ENCODE measurements around the gene ELP1. TPM values are rescaled to one million over a fixed set of nuclear protein-coding genes. Genes with fewer than 3 reads are reported as not detected.

Gene ELP1
- total RNA-seq, 1 donor from 2014 or later: 48.9 TPM

DNA sequence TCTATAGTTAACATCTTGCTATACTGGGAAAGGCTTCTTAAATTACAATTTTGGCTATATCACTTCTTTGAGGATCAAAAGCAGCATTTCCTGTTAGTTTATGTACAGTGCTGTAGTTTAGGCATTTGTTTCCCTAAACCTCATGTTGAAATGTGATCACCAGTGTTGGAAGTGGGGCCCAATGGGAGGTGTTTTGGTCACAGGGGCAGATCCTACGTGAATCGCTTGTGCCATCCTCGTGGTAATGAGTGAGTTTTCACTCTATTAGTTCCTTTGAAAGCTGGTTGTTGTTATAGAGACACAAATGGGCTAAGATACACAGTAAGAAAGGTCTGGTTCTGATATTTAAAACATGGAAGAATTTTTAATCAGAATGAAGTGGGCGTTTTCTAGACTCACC lies 66.1 kb downstream of the ELP1 start:
- H3K9me3 Mint-ChIP-seq: no peaks in the 10 kb centered on the region
- DNase-seq (ENCODE audit: low read depth, low spot score): no peak
- H3K27me3 Mint-ChIP-seq (ENCODE audit: low read depth): no peaks in the 10 kb centered on the region
- no peak for TF ChIP-seq CTCF (conservative IDR thresholded peaks at IDR 0.05)
- no peak overlapping the region for H3K27ac Mint-ChIP-seq (ENCODE audit: unreplicated experiment)
- H3K36me3 Mint-ChIP-seq (ENCODE audit: low read depth): peaks cover 27% of the 10 kb centered on the region
- H3K4me1 Mint-ChIP-seq: no peaks in the 10 kb centered on the region
- H3K4me3 Mint-ChIP-seq: no peak overlapping the region

DNA sequence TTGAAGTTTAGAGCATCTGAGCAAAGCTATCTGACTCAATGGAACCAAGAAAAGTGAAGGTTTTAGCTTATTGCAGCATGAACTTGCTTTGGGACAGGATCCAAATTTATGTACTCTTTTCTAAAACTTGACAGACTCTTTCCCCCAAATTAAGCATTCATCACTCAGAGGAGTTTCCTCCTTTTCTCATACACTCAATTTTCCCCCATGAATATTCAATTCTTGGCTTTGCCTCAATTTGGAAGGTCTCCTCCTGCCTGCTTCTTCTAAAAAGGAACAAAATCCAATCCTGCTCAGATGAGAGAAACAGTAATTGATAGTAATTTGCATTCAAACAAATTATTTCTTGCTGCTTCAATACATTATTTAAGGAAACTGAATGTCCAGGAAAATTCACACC lies 66.8 kb downstream of the ELP1 start:
- Mint-ChIP-seq H3K36me3 (ENCODE audit: low read depth) (peaks cover 26% of the 10 kb centered on the region), H3K27ac (ENCODE audit: unreplicated experiment) (no peak overlapping the region), H3K4me1 (no peaks in the 10 kb centered on the region), H3K9me3 (no peaks in the 10 kb centered on the region), H3K27me3 (ENCODE audit: low read depth) (no peaks in the 10 kb centered on the region), H3K4me3 (no peak overlapping the region)
- no peak for TF ChIP-seq CTCF (conservative IDR thresholded peaks at IDR 0.05)
- DNase-seq (ENCODE audit: low read depth, low spot score): no peak

DNA sequence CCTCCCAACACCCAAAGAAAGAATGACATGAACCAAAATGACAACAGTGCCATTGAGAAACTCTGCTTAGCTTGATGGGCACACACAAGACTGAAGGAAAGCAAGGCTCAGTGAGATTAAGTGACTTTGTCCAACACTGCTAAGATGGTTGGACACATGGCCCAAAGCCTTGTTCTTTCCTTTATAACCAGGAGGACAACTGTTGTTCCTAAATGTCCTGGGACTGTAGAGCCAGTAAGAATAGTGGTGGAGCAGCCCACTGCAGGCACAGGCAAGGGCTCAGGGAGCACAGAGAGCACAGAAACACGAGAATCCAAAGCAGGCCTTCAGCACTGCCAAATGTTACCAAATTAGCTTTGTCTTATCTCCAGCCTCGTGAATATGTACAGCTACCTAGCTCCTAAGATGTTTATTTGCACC lies 67.9 kb downstream of the ELP1 start:
- H3K9me3 Mint-ChIP-seq: no peaks in the 10 kb centered on the region
- H3K4me1 Mint-ChIP-seq: no peaks in the 10 kb centered on the region
- no peaks in the 10 kb centered on the region for H3K27me3 Mint-ChIP-seq (ENCODE audit: low read depth)
- peaks cover 17% of the 10 kb centered on the region for H3K36me3 Mint-ChIP-seq (ENCODE audit: low read depth)
- DNase-seq (ENCODE audit: low read depth, low spot score): no peak
- no peak overlapping the region for H3K4me3 Mint-ChIP-seq
- TF ChIP-seq CTCF (conservative IDR thresholded peaks at IDR 0.05): no peak
- no peak overlapping the region for H3K27ac Mint-ChIP-seq (ENCODE audit: unreplicated experiment)

GRCh38 chr9:108865037-108865436 lies 68.9 kb downstream of the ELP1 start:
- no peaks in the 10 kb centered on the region for H3K27me3 Mint-ChIP-seq (ENCODE audit: low read depth)
- H3K27ac Mint-ChIP-seq (ENCODE audit: unreplicated experiment): no peak overlapping the region
- no peak overlapping the region for H3K4me3 Mint-ChIP-seq
- no peak for TF ChIP-seq CTCF (conservative IDR thresholded peaks at IDR 0.05)
- DNase-seq (ENCODE audit: low read depth, low spot score): no peak
- H3K4me1 Mint-ChIP-seq: no peaks in the 10 kb centered on the region
- peaks cover 11% of the 10 kb centered on the region for H3K36me3 Mint-ChIP-seq (ENCODE audit: low read depth)
- H3K9me3 Mint-ChIP-seq: no peaks in the 10 kb centered on the region

DNA sequence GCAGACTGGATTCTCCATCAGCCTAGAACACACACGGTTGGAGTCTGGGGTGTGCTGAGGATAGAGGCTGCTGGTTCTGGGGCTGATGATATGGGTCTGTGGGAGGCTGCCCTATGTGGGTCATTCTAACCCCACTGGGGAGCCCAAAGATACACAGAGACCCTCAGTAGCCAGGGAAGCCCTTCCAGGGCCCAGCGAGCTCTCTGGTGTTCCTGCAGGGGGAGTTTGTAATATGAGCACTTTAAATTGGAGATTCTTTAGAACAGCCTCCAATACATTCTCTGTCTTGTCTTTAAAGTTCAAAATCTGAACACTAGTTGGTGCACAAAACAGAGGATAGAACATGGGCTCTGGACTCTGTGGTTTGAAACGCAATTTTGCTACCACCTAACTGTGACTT lies 69.5 kb downstream of the ELP1 start:
- DNase-seq (ENCODE audit: low read depth, low spot score): no peak
- no peaks in the 10 kb centered on the region for H3K27me3 Mint-ChIP-seq (ENCODE audit: low read depth)
- no peak for TF ChIP-seq CTCF (conservative IDR thresholded peaks at IDR 0.05)
- peaks cover 11% of the 10 kb centered on the region for H3K36me3 Mint-ChIP-seq (ENCODE audit: low read depth)
- no peaks in the 10 kb centered on the region for H3K4me1 Mint-ChIP-seq
- H3K4me3 Mint-ChIP-seq: no peak overlapping the region
- no peak overlapping the region for H3K27ac Mint-ChIP-seq (ENCODE audit: unreplicated experiment)
- no peaks in the 10 kb centered on the region for H3K9me3 Mint-ChIP-seq

- Mint-ChIP-seq H3K27me3 (ENCODE audit: low read depth) (no peaks in the 10 kb centered on the region), H3K4me3 (no peak overlapping the region), H3K27ac (ENCODE audit: unreplicated experiment) (no peak overlapping the region), H3K4me1 (no peaks in the 10 kb centered on the region), H3K36me3 (ENCODE audit: low read depth) (peaks cover 11% of the 10 kb centered on the region), H3K9me3 (no peaks in the 10 kb centered on the region)
- no peak for TF ChIP-seq CTCF (conservative IDR thresholded peaks at IDR 0.05)
- DNase-seq (ENCODE audit: low read depth, low spot score): no peak
These were observed 70.0 kb downstream of the ELP1 start for GRCh38 chr9:108863891-108864290.
